ENCODE results near the gene PLXNB2. TPM values are rescaled to one million over a fixed set of nuclear protein-coding genes. Genes with fewer than 3 reads are reported as not detected.

Gene PLXNB2
- total RNA-seq, 4 donors from 2014 or later = 44.7 to 208 (median 126) TPM

- no peak overlapping the region for H3K27ac ChIP-seq
- no peaks in the 10 kb centered on the region for H3K27me3 ChIP-seq
- H3K4me1 ChIP-seq = peaks cover 0 to 4% of the 10 kb centered on the region in 2 donors
- no peaks in the 10 kb centered on the region for H3K9me3 ChIP-seq
- H3K4me3 ChIP-seq = no peak overlapping the region
- no peaks in the 10 kb centered on the region for H3K36me3 ChIP-seq
- TF ChIP-seq POLR2A (IDR thresholded peaks at IDR 0.05) (no peak), CTCF (IDR thresholded peaks at IDR 0.05) (no peak)
- no peak for DNase-seq
- intact Hi-C loops (cut with DNase I; ENCODE audit: low total_unique reads) = no loop called here
Measured at GRCh38 chr22:50286701-50287318, 20.6 kb downstream of the PLXNB2 start.

- no peaks in the 10 kb centered on the region for H3K27me3 ChIP-seq
- no peak overlapping the region for H3K27ac ChIP-seq
- no peaks in the 10 kb centered on the region for H3K4me1 ChIP-seq
- no peak overlapping the region for H3K4me3 ChIP-seq
- no peaks in the 10 kb centered on the region for H3K9me3 ChIP-seq
- intact Hi-C loops (cut with DNase I; ENCODE audit: low total_unique reads) = no loop called here
- H3K36me3 ChIP-seq = no peaks in the 10 kb centered on the region
- no peak for DNase-seq
- TF ChIP-seq CTCF (IDR thresholded peaks at IDR 0.05) (no peak), POLR2A (IDR thresholded peaks at IDR 0.05) (no peak)
Measured at GRCh38 chr22:50286275-50286674, 21.2 kb downstream of the PLXNB2 start.

GRCh38 chr22:50285568-50286229 lies 21.7 kb downstream of the PLXNB2 start:
- no peaks in the 10 kb centered on the region for H3K36me3 ChIP-seq
- H3K27ac ChIP-seq = no peak overlapping the region
- intact Hi-C loops (cut with DNase I; ENCODE audit: low total_unique reads) = no loop called here
- no peak overlapping the region for H3K4me3 ChIP-seq
- TF ChIP-seq POLR2A (IDR thresholded peaks at IDR 0.05) = no peak
- TF ChIP-seq CTCF (IDR thresholded peaks at IDR 0.05) = no peak
- no peaks in the 10 kb centered on the region for H3K9me3 ChIP-seq
- H3K4me1 ChIP-seq = no peaks in the 10 kb centered on the region
- H3K27me3 ChIP-seq = no peaks in the 10 kb centered on the region
- DNase-seq = no peak

GRCh38 chr22:50284479-50284878 lies 23.0 kb downstream of the PLXNB2 start:
- no peaks in the 10 kb centered on the region for H3K27me3 ChIP-seq
- TF ChIP-seq POLR2A (IDR thresholded peaks at IDR 0.05) (no peak), CTCF (IDR thresholded peaks at IDR 0.05) (no peak)
- no peaks in the 10 kb centered on the region for H3K9me3 ChIP-seq
- intact Hi-C loops (cut with DNase I; ENCODE audit: low total_unique reads) = no loop called here
- DNase-seq = no peak
- no peaks in the 10 kb centered on the region for H3K36me3 ChIP-seq
- no peak overlapping the region for H3K27ac ChIP-seq
- H3K4me1 ChIP-seq = no peaks in the 10 kb centered on the region
- no peak overlapping the region for H3K4me3 ChIP-seq

- H3K4me3 ChIP-seq = no peak overlapping the region
- intact Hi-C loops (cut with DNase I; ENCODE audit: low total_unique reads) = no loop called here
- H3K4me1 ChIP-seq = no peaks in the 10 kb centered on the region
- no peak overlapping the region for H3K27ac ChIP-seq
- H3K27me3 ChIP-seq = no peaks in the 10 kb centered on the region
- H3K36me3 ChIP-seq = no peaks in the 10 kb centered on the region
- TF ChIP-seq CTCF (IDR thresholded peaks at IDR 0.05) = no peak
- TF ChIP-seq POLR2A (IDR thresholded peaks at IDR 0.05) = no peak
- no peaks in the 10 kb centered on the region for H3K9me3 ChIP-seq
- DNase-seq = no peak
Measured at GRCh38 chr22:50283821-50284220, 23.6 kb downstream of the PLXNB2 start.
